Fibroblast of peridontal ligament (primary cell): ENCODE measurements around the gene DIP2A.
"Not testable (repeated sequence)": the region's sequence is repeated elsewhere in the genome, so short reads cannot be mapped to it uniquely, and the experiment has no call there.

Experiments
- DNase-seq: peaks from one replicate; pipeline ENCODE4 v3.0.0-alpha.2; 2010; ENCODE audit errors: extremely low read depth

DIP2A gene

GRCh38 chr21:46555225-46555617, 96.5 kb downstream of the DIP2A start:
- DNase-seq, result no peak

GRCh38 chr21:46555678-46556077, 97.0 kb downstream of the DIP2A start:
- no peak for DNase-seq

GRCh38 chr21:46556802-46557201, 98.1 kb downstream of the DIP2A start:
- DNase-seq, result no peak

GRCh38 chr21:46557469-46557868, 98.8 kb downstream of the DIP2A start:
- no peak for DNase-seq

- DNase-seq, result no peak
These were observed 99.3 kb downstream of the DIP2A start for GRCh38 chr21:46557919-46558392.

- no peak for DNase-seq
These were observed 100.7 kb downstream of the DIP2A start for GRCh38 chr21:46559291-46559983.

- no peak for DNase-seq
These were observed 102.1 kb downstream of the DIP2A start for GRCh38 chr21:46560568-46561444.

- DNase-seq, result no peak
These were observed 102.9 kb downstream of the DIP2A start for GRCh38 chr21:46561445-46562090.

GRCh38 chr21:46562472-46562871, 103.8 kb downstream of the DIP2A start:
- DNase-seq, result no peak

- no peak for DNase-seq
These were observed 104.4 kb downstream of the DIP2A start for GRCh38 chr21:46562964-46563607.

GRCh38 chr21:46564391-46564790, 105.7 kb downstream of the DIP2A start:
- no peak for DNase-seq

- DNase-seq, result no peak
These were observed 108.7 kb downstream of the DIP2A start for GRCh38 chr21:46567348-46567747.

- DNase-seq, result no peak
These were observed 109.9 kb downstream of the DIP2A start for GRCh38 chr21:46568562-46568961.

GRCh38 chr21:46569081-46569480, 110.4 kb downstream of the DIP2A start:
- DNase-seq, result no peak

- DNase-seq, result no peak
These were observed 111.4 kb downstream of the DIP2A start for GRCh38 chr21:46570119-46570518.

- no peak for DNase-seq
These were observed 111.9 kb downstream of the DIP2A start for GRCh38 chr21:46570631-46571030.

- no peak for DNase-seq
These were observed 114.2 kb downstream of the DIP2A start for GRCh38 chr21:46572850-46573249.

GRCh38 chr21:46577786-46578185, 119.1 kb downstream of the DIP2A start:
- DNase-seq, result not testable (repeated sequence)

GRCh38 chr21:46579394-46579793, 120.7 kb downstream of the DIP2A start:
- not testable (repeated sequence) for DNase-seq

- no peak for DNase-seq
These were observed 123.2 kb downstream of the DIP2A start for GRCh38 chr21:46581780-46582307.

- no peak for DNase-seq
These were observed 126.7 kb downstream of the DIP2A start for GRCh38 chr21:46585191-46585953.
